Ovary (tissue), 9 donors: ENCODE results near the gene NKX2-3. TPM values are rescaled to one million over a fixed set of nuclear protein-coding genes. Genes with fewer than 3 reads are reported as not detected.

Experiments
- DNase-seq, 5 donors: peaks; one replicate each; pipeline ENCODE4 v3.0.0-alpha.2; 2019 to 2020
- H3K27ac ChIP-seq, 2 donors: fragments of 200-600 bp; one replicate each; pipeline versions ENCODE4 v1.5.1 to v1.8.0; 2019 to 2022
- H3K27me3 ChIP-seq: fragments of 200-600 bp; one replicate; pipeline ENCODE4 v1.8.0; 2022
- H3K36me3 ChIP-seq: fragments of 200-600 bp; sonication (generic); one replicate; pipeline ENCODE4 v1.5.1; 2019
- H3K4me1 ChIP-seq: one replicate; pipeline ENCODE4 v1.8.1; 2013; ENCODE audit warnings: mild to moderate bottlenecking, moderate library complexity; ENCODE audit not compliant: insufficient read depth
- H3K4me3 ChIP-seq: fragments of 200-600 bp; sonication (generic); one replicate; pipeline ENCODE4 v1.5.1; 2017
- H3K9me3 ChIP-seq, 2 donors: fragments of 200-600 bp in 1 of 2; sonication (generic) in 1 of 2; one replicate each; pipeline versions ENCODE4 v1.5.1 to v1.8.1; 2013 to 2019; ENCODE audit warnings: mild to moderate bottlenecking in 1 of 2, moderate library complexity in 1 of 2
- EP300 ChIP-seq: sonication (generic); formaldehyde crosslinking; IDR thresholded peaks from one replicate; pipeline ENCODE4 v1.6.1; 2017; ENCODE audit warnings: antibody characterized with exemption
- POLR2A ChIP-seq: fragments of 450-650 bp; IDR thresholded peaks from one replicate; pipeline ENCODE4 v1.6.1; 2017; ENCODE audit warnings: antibody characterized with exemption, mild to moderate bottlenecking, moderate library complexity
- WGBS, 3 donors: extraction: QIAGEN DNeasy Blood & Tissue Kit in 1 of 3; methylation state at CpG; one replicate each; pipeline versions ENCODE4 v1.1.5 to v1.1.7; 2013 to 2017; 5-methylcytosine and 5-hydroxymethylcytosine counted together
- intact Hi-C, 4 donors: fragments of 100-400 bp; cut with DNase I; formaldehyde crosslinking; loops; one replicate each; pipeline versions ENCODE4 v1.11.0 to v1.15.1; 2022 to 2023
- polyA plus RNA-seq, 2 donors: library from polyadenylated mRNA; stranded (reverse); fragments of 200-250 nt in 1 of 2; fragments of 350-450 nt in 1 of 2; fragmentation: Illumina TruSeq in 1 of 2; extraction: RNeasy Lipid Tissue Mini Kit (QIAGEN cat#74804) in 1 of 2; gene quantifications; one replicate each; pipeline ENCODE4 v1.2.3, GENCODE V29; 2013 to 2014
- total RNA-seq, 7 donors: library from RNA; depleted of rRNA in 2 of 7; stranded (reverse); fragments of >200 nt in 2 of 7; fragmentation: NEBNext Ultra II Directional in 3 of 7; extraction: Animal tissue kit (Norgen Biotek cat#: 25700) in 3 of 7; gene quantifications; one replicate each; pipeline versions ENCODE4 v1.1.0 to v1.2.4, GENCODE V29; 2016 to 2023
- TF ChIP-seq, protein P1 (sequence below), 3 donors: fragments of 450-650 bp in 2 of 3; fragments of 200-600 bp in 1 of 3; IDR thresholded peaks; one replicate each; pipeline versions ENCODE4 v1.5.1 to v1.8.0; 2016 to 2022; ENCODE audit warnings: antibody characterized with exemption in 3 of 3, mild to moderate bottlenecking in 1 of 3
- donor health status: DM: no; HTN: no; CAD: no; lungs with moderate emphysema.
- donor health status: DM: no; HTN: no; CAD: no.
- donor health status: Bipolar disorder and iron deficiency.
- donor health status: DM: yes; HTN: yes; CAD: no.
- donor health status: DM: no; HTN: no; CAD: no.
- donor health status: DM: yes; HTN: yes; CAD: no.

The NKX2-3 gene
- total and polyA plus RNA-seq, 9 donors = 0.07 to 0.18 (median 0.12) TPM; not detected in 6

DNA sequence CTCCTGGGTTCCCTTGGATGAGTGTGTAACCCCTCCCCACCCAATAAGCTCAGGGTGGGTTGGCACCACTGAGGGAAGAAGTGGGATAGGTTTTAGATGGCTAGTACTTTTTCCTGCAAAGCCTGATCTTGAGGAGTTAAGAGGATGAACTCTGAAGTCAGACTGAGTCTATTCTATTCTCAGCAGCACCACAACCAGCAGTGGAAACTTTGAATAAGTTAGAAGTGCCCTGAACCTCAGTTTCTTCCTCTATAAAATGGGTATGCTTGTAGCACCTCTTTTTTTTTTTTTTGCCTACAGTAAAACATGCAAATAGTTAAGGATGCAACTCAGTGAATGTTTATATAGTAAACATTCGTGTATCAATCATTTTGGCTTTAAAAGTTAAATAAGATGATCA is 7.1 kb downstream of the NKX2-3 start:
- H3K27me3 ChIP-seq = no peaks in the 10 kb centered on the region
- no peaks in the 10 kb centered on the region for H3K9me3 ChIP-seq
- no peaks in the 10 kb centered on the region for H3K36me3 ChIP-seq
- 4 to 6% (median 4%) methylated on average over 1 of the region's 1 CpG for WGBS, 3 donors
- no peak overlapping the region for H3K4me3 ChIP-seq
- intact Hi-C loops = no loop called here
- DNase-seq = no peak
- H3K4me1 ChIP-seq = peaks cover 3% of the 10 kb centered on the region
- TF ChIP-seq POLR2A (no peak), EP300 (no peak)
- TF ChIP-seq, protein P1, sequence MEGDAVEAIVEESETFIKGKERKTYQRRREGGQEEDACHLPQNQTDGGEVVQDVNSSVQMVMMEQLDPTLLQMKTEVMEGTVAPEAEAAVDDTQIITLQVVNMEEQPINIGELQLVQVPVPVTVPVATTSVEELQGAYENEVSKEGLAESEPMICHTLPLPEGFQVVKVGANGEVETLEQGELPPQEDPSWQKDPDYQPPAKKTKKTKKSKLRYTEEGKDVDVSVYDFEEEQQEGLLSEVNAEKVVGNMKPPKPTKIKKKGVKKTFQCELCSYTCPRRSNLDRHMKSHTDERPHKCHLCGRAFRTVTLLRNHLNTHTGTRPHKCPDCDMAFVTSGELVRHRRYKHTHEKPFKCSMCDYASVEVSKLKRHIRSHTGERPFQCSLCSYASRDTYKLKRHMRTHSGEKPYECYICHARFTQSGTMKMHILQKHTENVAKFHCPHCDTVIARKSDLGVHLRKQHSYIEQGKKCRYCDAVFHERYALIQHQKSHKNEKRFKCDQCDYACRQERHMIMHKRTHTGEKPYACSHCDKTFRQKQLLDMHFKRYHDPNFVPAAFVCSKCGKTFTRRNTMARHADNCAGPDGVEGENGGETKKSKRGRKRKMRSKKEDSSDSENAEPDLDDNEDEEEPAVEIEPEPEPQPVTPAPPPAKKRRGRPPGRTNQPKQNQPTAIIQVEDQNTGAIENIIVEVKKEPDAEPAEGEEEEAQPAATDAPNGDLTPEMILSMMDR (IDR thresholded peaks at IDR 0.05) = no peak
- no peak overlapping the region for H3K27ac ChIP-seq

DNA sequence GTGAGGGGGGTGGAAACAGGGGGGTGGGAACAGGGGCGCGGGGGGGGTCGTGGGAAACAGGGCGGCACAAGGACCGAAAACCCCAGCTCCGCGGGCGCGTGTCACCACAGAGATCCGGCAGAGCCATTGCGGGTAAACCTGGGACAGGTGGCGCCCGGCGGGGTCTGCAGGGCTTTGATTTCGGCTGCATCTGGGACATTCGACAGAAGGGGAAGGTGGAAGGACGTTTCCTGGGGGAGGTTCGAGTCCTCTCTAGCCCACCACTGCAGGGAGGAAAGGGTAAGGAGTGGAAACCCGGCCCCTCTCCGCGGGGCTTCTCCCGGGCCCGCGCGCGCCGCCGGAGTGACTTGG is 7.5 kb downstream of the NKX2-3 start:
- intact Hi-C loops = no loop called here
- TF ChIP-seq, protein P1 (IDR thresholded peaks at IDR 0.05) = no peak
- TF ChIP-seq EP300 = no peak
- no peak for TF ChIP-seq POLR2A
- no peak overlapping the region for H3K4me3 ChIP-seq
- H3K36me3 ChIP-seq = no peaks in the 10 kb centered on the region
- DNase-seq = no peak
- no peaks in the 10 kb centered on the region for H3K9me3 ChIP-seq
- WGBS, 3 donors = 2 to 6% (median 3%) methylated on average over 20 to 28 of the region's 28 CpGs
- no peak overlapping the region for H3K27ac ChIP-seq
- no peaks in the 10 kb centered on the region for H3K4me1 ChIP-seq
- no peaks in the 10 kb centered on the region for H3K27me3 ChIP-seq

DNA sequence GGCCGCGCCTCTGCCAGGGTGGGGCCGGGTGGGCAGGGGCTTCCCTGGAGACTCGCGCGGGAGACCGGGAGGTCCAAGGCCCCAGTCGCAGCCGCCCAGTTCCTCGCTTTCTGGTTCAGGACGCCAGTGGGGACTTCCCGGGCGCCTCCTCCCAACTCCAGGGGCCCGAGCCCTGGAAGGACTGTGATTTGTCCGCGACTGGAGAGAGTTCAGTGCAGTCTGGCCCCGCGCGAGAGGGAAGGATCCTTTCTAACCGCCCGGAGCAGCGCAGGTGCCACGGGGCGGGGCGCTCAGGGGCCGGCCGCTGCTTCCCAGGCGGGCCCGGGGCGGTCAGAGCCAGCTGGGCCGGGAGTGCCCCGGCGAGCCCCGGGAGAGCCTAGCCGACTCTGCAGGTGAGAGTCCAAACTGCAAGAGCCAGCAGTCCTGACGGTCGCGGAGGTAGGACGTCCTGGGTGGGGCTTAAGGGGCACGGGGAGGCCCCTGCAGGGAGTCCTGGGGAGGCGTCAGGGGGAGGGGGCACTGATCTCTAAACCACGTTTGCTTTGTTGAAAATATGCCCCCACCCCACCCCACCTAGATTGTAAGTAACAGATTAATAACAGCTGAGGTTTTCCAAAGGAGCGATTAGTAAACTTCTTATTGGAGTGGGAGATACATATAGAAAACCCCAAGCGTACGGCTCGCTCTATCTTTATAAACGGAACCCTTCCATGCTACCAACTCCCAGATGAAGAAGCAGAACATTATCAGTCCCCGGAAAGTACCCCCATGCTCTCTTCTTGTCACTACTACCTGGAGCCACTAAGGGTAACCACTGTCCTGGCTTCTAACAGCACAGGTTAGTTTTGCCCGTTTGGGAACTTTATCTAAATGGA is 8.2 kb downstream of the NKX2-3 start:
- no peak for DNase-seq
- H3K4me1 ChIP-seq = no peaks in the 10 kb centered on the region
- H3K4me3 ChIP-seq = no peak overlapping the region
- no peaks in the 10 kb centered on the region for H3K9me3 ChIP-seq
- no peaks in the 10 kb centered on the region for H3K27me3 ChIP-seq
- WGBS, 3 donors = 3% methylated on average over 22 to 49 of the region's 49 CpGs
- H3K27ac ChIP-seq = no peak overlapping the region
- intact Hi-C loops = no loop called here
- TF ChIP-seq, protein P1 (IDR thresholded peaks at IDR 0.05) = no peak
- no peak for TF ChIP-seq EP300
- no peak for TF ChIP-seq POLR2A
- no peaks in the 10 kb centered on the region for H3K36me3 ChIP-seq

DNA sequence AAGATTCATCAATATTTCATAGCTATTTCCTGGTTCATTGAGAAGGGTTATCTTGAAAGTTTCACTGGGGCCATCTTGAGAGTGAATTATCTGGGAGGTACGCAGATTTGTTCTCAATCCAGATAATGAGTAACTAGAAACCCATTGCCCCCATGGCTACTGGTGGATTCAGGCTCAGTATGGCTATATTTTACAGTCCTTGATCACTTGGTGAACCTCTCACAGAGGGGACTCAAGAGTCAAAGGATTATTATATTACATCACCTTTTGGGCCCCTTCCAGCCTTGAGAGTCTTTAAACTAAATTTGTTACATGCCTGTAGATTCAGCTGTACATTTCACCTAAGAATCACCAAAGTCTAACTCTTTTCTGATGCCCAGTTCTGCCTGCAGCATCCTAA is 11.6 kb downstream of the NKX2-3 start:
- no peaks in the 10 kb centered on the region for H3K27me3 ChIP-seq
- intact Hi-C loops = no loop called here
- H3K9me3 ChIP-seq = no peaks in the 10 kb centered on the region
- H3K4me3 ChIP-seq = no peak overlapping the region
- DNase-seq = no peak
- H3K4me1 ChIP-seq = no peaks in the 10 kb centered on the region
- H3K36me3 ChIP-seq = no peaks in the 10 kb centered on the region
- WGBS, 3 donors = 64 to 90% (median 76%) methylated on average over 1 of the region's 1 CpG
- no peak overlapping the region for H3K27ac ChIP-seq
- TF ChIP-seq, protein P1 (IDR thresholded peaks at IDR 0.05) = no peak
- TF ChIP-seq EP300 = no peak
- TF ChIP-seq POLR2A = no peak
